ENCODE results near the gene C18orf63. TPM values are rescaled to one million over a fixed set of nuclear protein-coding genes. Genes with fewer than 3 reads are reported as not detected.
A peak's percentile ranks its signal among the peaks of the same experiment; 100 is the strongest.

C18orf63 gene
- total RNA-seq, 1 experiment from 2014 or later: not detected

GRCh38 chr18:74337912-74338309 lies 22.3 kb downstream of the C18orf63 start:
- no TSS peak for BruUV-seq (replicated peaks)
- no peak for TF ChIP-seq EZH2 (IDR thresholded peaks at IDR 0.05; ENCODE audit: borderline replicate concordance, low read depth, low read length, poor library complexity, severe bottlenecking)
- no peak for TF ChIP-seq CTCF (conservative IDR thresholded peaks at IDR 0.05; ENCODE audit: low read depth, low read length)
- Histone ChIP-seq H3K9me3 (ENCODE audit: low read depth, low read length, poor library complexity, severe bottlenecking) (no peaks in the 10 kb centered on the region), H3K27me3 (replicated peaks; ENCODE audit: insufficient read depth, low read depth, low read length, poor library complexity) (no peaks in the 10 kb centered on the region), H3K36me3 (ENCODE audit: insufficient read depth, low read length, poor library complexity, severe bottlenecking) (no peaks in the 10 kb centered on the region), H3K4me3 (ENCODE audit: low read depth, low read length, poor library complexity, severe bottlenecking) (no peak overlapping the region), H3K27ac (ENCODE audit: low read depth, low read length, poor library complexity, severe bottlenecking) (no peak overlapping the region), H3K4me1 (ENCODE audit: insufficient read depth, low read length, poor library complexity, severe bottlenecking) (no peaks in the 10 kb centered on the region)
- intact Hi-C loops (cut with micrococcal nuclease; ENCODE audit: unreplicated experiment): no loop called here
- CTCF ChIA-PET: interaction anchor here (0.5 kb wide), 1 partner anchor 1283 kb away, joined by 3 read pairs; no protein-coding TSS in a partner anchor
- DNase-seq (ENCODE audit: low spot score): no peak
- POLR2A ChIA-PET (ENCODE audit: low non-redundant PET): no interaction called here

GRCh38 chr18:74342416-74343043 lies 26.9 kb downstream of the C18orf63 start:
- no TSS peak for BruUV-seq (replicated peaks)
- ChIA-PET CTCF (interaction anchor here (0.6 to 1.3 kb wide), 7 partner anchors 76 to 260 kb away, joined by 3 to 6 read pairs (median 3); no protein-coding TSS in a partner anchor), POLR2A (ENCODE audit: low non-redundant PET) (no interaction called here)
- Histone ChIP-seq H3K9me3 (ENCODE audit: low read depth, low read length, poor library complexity, severe bottlenecking) (no peaks in the 10 kb centered on the region), H3K27me3 (replicated peaks; ENCODE audit: insufficient read depth, low read depth, low read length, poor library complexity) (no peaks in the 10 kb centered on the region), H3K27ac (ENCODE audit: low read depth, low read length, poor library complexity, severe bottlenecking) (no peak overlapping the region), H3K4me3 (ENCODE audit: low read depth, low read length, poor library complexity, severe bottlenecking) (no peak overlapping the region), H3K4me1 (ENCODE audit: insufficient read depth, low read length, poor library complexity, severe bottlenecking) (no peaks in the 10 kb centered on the region), H3K36me3 (ENCODE audit: insufficient read depth, low read length, poor library complexity, severe bottlenecking) (no peaks in the 10 kb centered on the region)
- peak; percentile 52 for DNase-seq (ENCODE audit: low spot score)
- no peak for TF ChIP-seq EZH2 (IDR thresholded peaks at IDR 0.05; ENCODE audit: borderline replicate concordance, low read depth, low read length, poor library complexity, severe bottlenecking)
- peak; percentile 71 for TF ChIP-seq CTCF (conservative IDR thresholded peaks at IDR 0.05; ENCODE audit: low read depth, low read length)
- intact Hi-C loops (cut with micrococcal nuclease; ENCODE audit: unreplicated experiment): loop anchor here (1.0 to 10.0 kb wide), 4 partner anchors 146 to 1642 kb away; no protein-coding TSS in a partner anchor

GRCh38 chr18:74346206-74346605 lies 30.6 kb downstream of the C18orf63 start:
- Histone ChIP-seq H3K27me3 (replicated peaks; ENCODE audit: insufficient read depth, low read depth, low read length, poor library complexity) (no peaks in the 10 kb centered on the region), H3K9me3 (ENCODE audit: low read depth, low read length, poor library complexity, severe bottlenecking) (no peaks in the 10 kb centered on the region), H3K4me3 (ENCODE audit: low read depth, low read length, poor library complexity, severe bottlenecking) (no peak overlapping the region), H3K27ac (ENCODE audit: low read depth, low read length, poor library complexity, severe bottlenecking) (no peak overlapping the region), H3K36me3 (ENCODE audit: insufficient read depth, low read length, poor library complexity, severe bottlenecking) (no peaks in the 10 kb centered on the region), H3K4me1 (ENCODE audit: insufficient read depth, low read length, poor library complexity, severe bottlenecking) (no peaks in the 10 kb centered on the region)
- BruUV-seq (replicated peaks): no TSS peak
- no peak for DNase-seq (ENCODE audit: low spot score)
- POLR2A ChIA-PET (ENCODE audit: low non-redundant PET): no interaction called here
- TF ChIP-seq EZH2 (IDR thresholded peaks at IDR 0.05; ENCODE audit: borderline replicate concordance, low read depth, low read length, poor library complexity, severe bottlenecking) (no peak), CTCF (conservative IDR thresholded peaks at IDR 0.05; ENCODE audit: low read depth, low read length) (no peak)
- intact Hi-C loops (cut with micrococcal nuclease; ENCODE audit: unreplicated experiment): loop anchor here (10.0 kb wide), 1 partner anchor 1581 kb away; no protein-coding TSS in a partner anchor
- CTCF ChIA-PET: no interaction called here
